Measurements from ENCODE around the gene MRM2. TPM values are rescaled to one million over a fixed set of nuclear protein-coding genes. Genes with fewer than 3 reads are reported as not detected.

MRM2 gene
- total RNA-seq, 1 experiment from 2014 or later = 35.5 TPM

- H3K36me3 ChIP-seq (ENCODE audit: insufficient read depth, low read length) = peaks cover 3% of the 10 kb centered on the region; the same call in 1 of the 2 replicates
- H3K9ac ChIP-seq (ENCODE audit: low read length) = no peak overlapping the region
- H2AFZ ChIP-seq (ENCODE audit: low read length) = no peak overlapping the region
- no peaks in the 10 kb centered on the region for H4K20me1 ChIP-seq (ENCODE audit: insufficient read depth, low read depth, low read length)
- no peaks in the 10 kb centered on the region for H3K9me2 ChIP-seq (replicated peaks; ENCODE audit: insufficient read depth, low read length)
- no peaks in the 10 kb centered on the region for H3K9me3 ChIP-seq (ENCODE audit: low read length)
- no peak overlapping the region for H3K4me3 ChIP-seq (ENCODE audit: low read length)
- no peak for DNase-seq
- H3K27me3 ChIP-seq (ENCODE audit: low read length) = no peaks in the 10 kb centered on the region
- H3K4me2 ChIP-seq (ENCODE audit: low read depth, low read length, poor library complexity, severe bottlenecking) = no peak overlapping the region
- peaks cover 5% of the 10 kb centered on the region for H3K4me1 ChIP-seq (ENCODE audit: low read length)
- H3K79me2 ChIP-seq (ENCODE audit: low read length) = no peaks in the 10 kb centered on the region
- no peak overlapping the region for H3K27ac ChIP-seq (ENCODE audit: low read length)
These were observed 29.1 kb downstream of the MRM2 start for GRCh38 chr7:2212906-2213305.

GRCh38 chr7:2211926-2212325 lies 30.1 kb downstream of the MRM2 start:
- no peak for DNase-seq
- Histone ChIP-seq H3K9me3 (ENCODE audit: low read length) (no peaks in the 10 kb centered on the region), H3K27me3 (ENCODE audit: low read length) (no peaks in the 10 kb centered on the region), H3K4me2 (ENCODE audit: low read depth, low read length, poor library complexity, severe bottlenecking) (no peak overlapping the region), H3K4me3 (ENCODE audit: low read length) (no peak overlapping the region), H4K20me1 (ENCODE audit: insufficient read depth, low read depth, low read length) (no peaks in the 10 kb centered on the region), H2AFZ (ENCODE audit: low read length) (no peak overlapping the region), H3K36me3 (ENCODE audit: insufficient read depth, low read length) (peaks cover 3% of the 10 kb centered on the region; the same call in 1 of the 2 replicates), H3K27ac (ENCODE audit: low read length) (no peak overlapping the region), H3K79me2 (ENCODE audit: low read length) (no peaks in the 10 kb centered on the region), H3K9me2 (replicated peaks; ENCODE audit: insufficient read depth, low read length) (no peaks in the 10 kb centered on the region), H3K4me1 (ENCODE audit: low read length) (peaks cover 9% of the 10 kb centered on the region), H3K9ac (ENCODE audit: low read length) (no peak overlapping the region)

DNA sequence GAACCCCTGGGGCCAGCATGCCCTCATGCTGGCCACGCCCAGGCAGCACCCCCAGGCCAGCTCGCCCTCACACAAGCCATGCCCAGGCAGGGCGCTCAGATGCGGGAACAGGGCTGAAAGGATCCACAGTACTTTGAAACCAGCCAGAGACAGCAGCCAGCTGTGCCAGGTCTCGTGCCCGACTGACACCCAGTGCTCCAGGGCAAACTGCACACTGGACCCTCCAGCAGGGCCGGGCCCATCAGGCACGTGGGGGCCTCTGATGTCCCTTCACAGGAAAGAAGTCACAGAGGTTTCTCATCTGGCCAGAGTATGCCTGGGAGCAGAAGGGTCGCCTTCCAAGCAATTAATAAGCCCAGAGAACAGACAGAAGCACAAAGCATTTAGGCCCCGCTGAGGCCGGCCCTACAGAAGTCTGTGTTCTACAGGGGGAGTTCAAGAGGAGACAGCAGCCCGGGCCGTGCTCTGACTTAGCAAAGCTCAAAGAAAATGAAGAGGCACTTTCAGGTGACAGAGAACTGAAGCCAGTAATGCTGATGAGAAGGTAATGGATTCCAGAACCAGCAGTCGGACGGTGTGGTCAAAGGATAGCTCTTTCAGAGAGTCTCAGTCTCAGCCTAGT lies 30.6 kb downstream of the MRM2 start:
- H3K9me3 ChIP-seq (ENCODE audit: low read length) = no peaks in the 10 kb centered on the region
- no peaks in the 10 kb centered on the region for H3K27me3 ChIP-seq (ENCODE audit: low read length)
- H3K4me1 ChIP-seq (ENCODE audit: low read length) = peaks cover 9% of the 10 kb centered on the region
- no peak overlapping the region for H3K27ac ChIP-seq (ENCODE audit: low read length)
- no peak overlapping the region for H3K4me2 ChIP-seq (ENCODE audit: low read depth, low read length, poor library complexity, severe bottlenecking)
- no peaks in the 10 kb centered on the region for H4K20me1 ChIP-seq (ENCODE audit: insufficient read depth, low read depth, low read length)
- H2AFZ ChIP-seq (ENCODE audit: low read length) = no peak overlapping the region
- no peak overlapping the region for H3K4me3 ChIP-seq (ENCODE audit: low read length)
- no peaks in the 10 kb centered on the region for H3K79me2 ChIP-seq (ENCODE audit: low read length)
- H3K9ac ChIP-seq (ENCODE audit: low read length) = no peak overlapping the region
- no peaks in the 10 kb centered on the region for H3K9me2 ChIP-seq (replicated peaks; ENCODE audit: insufficient read depth, low read length)
- no peak for DNase-seq
- H3K36me3 ChIP-seq (ENCODE audit: insufficient read depth, low read length) = peaks cover 3% of the 10 kb centered on the region; the same call in 1 of the 2 replicates

- Histone ChIP-seq H3K36me3 (ENCODE audit: insufficient read depth, low read length) (no peaks in the 10 kb centered on the region), H3K79me2 (ENCODE audit: low read length) (no peaks in the 10 kb centered on the region), H2AFZ (ENCODE audit: low read length) (no peak overlapping the region), H3K4me1 (ENCODE audit: low read length) (peaks cover 9% of the 10 kb centered on the region), H3K9ac (ENCODE audit: low read length) (no peak overlapping the region), H3K9me3 (ENCODE audit: low read length) (no peaks in the 10 kb centered on the region), H3K27ac (ENCODE audit: low read length) (no peak overlapping the region), H3K27me3 (ENCODE audit: low read length) (no peaks in the 10 kb centered on the region), H3K4me2 (ENCODE audit: low read depth, low read length, poor library complexity, severe bottlenecking) (no peak overlapping the region), H3K9me2 (replicated peaks; ENCODE audit: insufficient read depth, low read length) (no peaks in the 10 kb centered on the region), H4K20me1 (ENCODE audit: insufficient read depth, low read depth, low read length) (no peaks in the 10 kb centered on the region), H3K4me3 (ENCODE audit: low read length) (no peak overlapping the region)
- DNase-seq = no peak
These were observed 31.3 kb downstream of the MRM2 start for GRCh38 chr7:2210551-2211258.

- Histone ChIP-seq H3K4me3 (ENCODE audit: low read length) (no peak overlapping the region), H3K4me2 (ENCODE audit: low read depth, low read length, poor library complexity, severe bottlenecking) (no peak overlapping the region), H3K9ac (ENCODE audit: low read length) (0 out of 2 replicates have a peak overlapping the region, but pooled peaks have one; percentile 8), H3K9me2 (replicated peaks; ENCODE audit: insufficient read depth, low read length) (no peaks in the 10 kb centered on the region), H3K36me3 (ENCODE audit: insufficient read depth, low read length) (no peaks in the 10 kb centered on the region), H2AFZ (ENCODE audit: low read length) (no peak overlapping the region), H4K20me1 (ENCODE audit: insufficient read depth, low read depth, low read length) (no peaks in the 10 kb centered on the region), H3K27ac (ENCODE audit: low read length) (no peak overlapping the region), H3K79me2 (ENCODE audit: low read length) (no peaks in the 10 kb centered on the region), H3K9me3 (ENCODE audit: low read length) (no peaks in the 10 kb centered on the region), H3K27me3 (ENCODE audit: low read length) (no peaks in the 10 kb centered on the region), H3K4me1 (ENCODE audit: low read length) (peaks cover 9% of the 10 kb centered on the region)
- DNase-seq = no peak
These were observed 32.1 kb downstream of the MRM2 start for GRCh38 chr7:2209961-2210323.

GRCh38 chr7:2209146-2209960 lies 32.7 kb downstream of the MRM2 start:
- H3K4me2 ChIP-seq (ENCODE audit: low read depth, low read length, poor library complexity, severe bottlenecking) = no peak overlapping the region
- no peaks in the 10 kb centered on the region for H3K27me3 ChIP-seq (ENCODE audit: low read length)
- 0 out of 2 replicates have a peak overlapping the region, but pooled peaks have one; percentile 8 for H3K9ac ChIP-seq (ENCODE audit: low read length)
- no peak overlapping the region for H3K4me3 ChIP-seq (ENCODE audit: low read length)
- H3K27ac ChIP-seq (ENCODE audit: low read length) = no peak overlapping the region
- H4K20me1 ChIP-seq (ENCODE audit: insufficient read depth, low read depth, low read length) = no peaks in the 10 kb centered on the region
- H3K9me3 ChIP-seq (ENCODE audit: low read length) = no peaks in the 10 kb centered on the region
- H3K79me2 ChIP-seq (ENCODE audit: low read length) = no peaks in the 10 kb centered on the region
- no peaks in the 10 kb centered on the region for H3K36me3 ChIP-seq (ENCODE audit: insufficient read depth, low read length)
- DNase-seq = peak; percentile 85
- H3K9me2 ChIP-seq (replicated peaks; ENCODE audit: insufficient read depth, low read length) = no peaks in the 10 kb centered on the region
- H2AFZ ChIP-seq (ENCODE audit: low read length) = no peak overlapping the region
- H3K4me1 ChIP-seq (ENCODE audit: low read length) = peaks cover 11% of the 10 kb centered on the region

- DNase-seq = no peak
- no peaks in the 10 kb centered on the region for H3K9me2 ChIP-seq (replicated peaks; ENCODE audit: insufficient read depth, low read length)
- no peaks in the 10 kb centered on the region for H3K9me3 ChIP-seq (ENCODE audit: low read length)
- H3K4me3 ChIP-seq (ENCODE audit: low read length) = no peak overlapping the region
- H3K27me3 ChIP-seq (ENCODE audit: low read length) = no peaks in the 10 kb centered on the region
- H3K79me2 ChIP-seq (ENCODE audit: low read length) = no peaks in the 10 kb centered on the region
- H4K20me1 ChIP-seq (ENCODE audit: insufficient read depth, low read depth, low read length) = no peaks in the 10 kb centered on the region
- H3K4me2 ChIP-seq (ENCODE audit: low read depth, low read length, poor library complexity, severe bottlenecking) = no peak overlapping the region
- no peak overlapping the region for H2AFZ ChIP-seq (ENCODE audit: low read length)
- no peak overlapping the region for H3K9ac ChIP-seq (ENCODE audit: low read length)
- H3K4me1 ChIP-seq (ENCODE audit: low read length) = peaks cover 18% of the 10 kb centered on the region
- no peaks in the 10 kb centered on the region for H3K36me3 ChIP-seq (ENCODE audit: insufficient read depth, low read length)
- no peak overlapping the region for H3K27ac ChIP-seq (ENCODE audit: low read length)
These were observed 33.3 kb downstream of the MRM2 start for GRCh38 chr7:2208712-2209111.

All from Karpas-422 (cell line).